GM21786 (cell line): ENCODE measurements around the gene FKBP1A.
"Not testable (repeated sequence)": the region's sequence is repeated elsewhere in the genome, so short reads cannot be mapped to it uniquely, and the experiment has no call there.

ENCODE experiments used
- ATAC-seq: cut with Tn5 transposase; IDR thresholded peaks from one replicate; pipeline ENCODE4 v1.9.1; 2021; ENCODE audit not compliant: unreplicated experiment

FKBP1A gene

GRCh38 chr20:1417790-1418189, 24.9 kb upstream of the FKBP1A start:
- no peak for ATAC-seq

- ATAC-seq = no peak
Measured at GRCh38 chr20:1417273-1417672, 24.4 kb upstream of the FKBP1A start.

GRCh38 chr20:1415667-1416468, 23.0 kb upstream of the FKBP1A start:
- no peak for ATAC-seq

- no peak for ATAC-seq
Measured at GRCh38 chr20:1414982-1415381, 22.1 kb upstream of the FKBP1A start.

- ATAC-seq = no peak
Measured at GRCh38 chr20:1405801-1406200, 12.9 kb upstream of the FKBP1A start.

- ATAC-seq = no peak
Measured at GRCh38 chr20:1403624-1404023, 10.8 kb upstream of the FKBP1A start.

GRCh38 chr20:1402149-1402548, 9.3 kb upstream of the FKBP1A start:
- ATAC-seq = no peak

- no peak for ATAC-seq
Measured at GRCh38 chr20:1401451-1401907, 8.6 kb upstream of the FKBP1A start.

- not testable (repeated sequence) for ATAC-seq
Measured at GRCh38 chr20:1399678-1400366, 7.0 kb upstream of the FKBP1A start.

GRCh38 chr20:1398185-1398584, 5.3 kb upstream of the FKBP1A start:
- ATAC-seq = not testable (repeated sequence)

- ATAC-seq = no peak
Measured at GRCh38 chr20:1397710-1398109, 4.9 kb upstream of the FKBP1A start.

GRCh38 chr20:1396702-1397101, 3.8 kb upstream of the FKBP1A start:
- no peak for ATAC-seq

GRCh38 chr20:1396264-1396663, 3.4 kb upstream of the FKBP1A start:
- no peak for ATAC-seq

GRCh38 chr20:1394686-1395085, 1.8 kb upstream of the FKBP1A start:
- ATAC-seq = no peak

- ATAC-seq = no peak
Measured at GRCh38 chr20:1393507-1393882, 641 bp upstream of the FKBP1A start.

- ATAC-seq = peak; percentile 9
Measured at GRCh38 chr20:1392443-1392692, 486 bp downstream of the FKBP1A start.

GRCh38 chr20:1391640-1392442, 1.0 kb downstream of the FKBP1A start:
- no peak for ATAC-seq

GRCh38 chr20:1390581-1391403, 2.1 kb downstream of the FKBP1A start:
- ATAC-seq = no peak

- no peak for ATAC-seq
Measured at GRCh38 chr20:1389703-1390580, 2.9 kb downstream of the FKBP1A start.
